ENCODE measurements around the gene FAM184A.

DNA sequence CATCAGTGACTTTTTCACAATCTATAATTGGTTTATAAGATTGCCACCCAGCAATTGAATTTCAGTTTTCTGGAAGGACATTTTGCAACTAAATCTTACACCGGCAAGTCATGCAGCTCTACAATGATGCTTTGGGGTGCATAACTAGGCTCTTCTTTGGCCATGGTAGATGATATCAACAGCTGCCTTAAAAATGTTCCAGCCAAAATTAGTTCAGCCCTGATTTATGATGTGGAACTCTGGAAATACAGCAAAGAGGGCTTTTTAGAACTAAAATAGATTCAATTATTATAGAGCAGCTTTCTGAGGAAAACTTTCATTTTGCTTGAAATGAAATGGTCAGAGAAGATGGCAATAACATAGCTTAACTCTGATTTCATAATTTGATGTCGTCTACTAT lies 125.1 kb downstream of the FAM184A start:
- no peak for TF ChIP-seq NRF1 (conservative IDR thresholded peaks at IDR 0.05; ENCODE audit: low read depth, low read length)
- no peak for TF ChIP-seq POLR2AphosphoS5 (IDR thresholded peaks at IDR 0.05; ENCODE audit: low read length)
- no peak for TF ChIP-seq BHLHE40 (IDR thresholded peaks at IDR 0.05; ENCODE audit: borderline replicate concordance in 1 of 2, low read depth in 2 of 2, low read length in 1 of 2)
- TF ChIP-seq, protein P1, sequence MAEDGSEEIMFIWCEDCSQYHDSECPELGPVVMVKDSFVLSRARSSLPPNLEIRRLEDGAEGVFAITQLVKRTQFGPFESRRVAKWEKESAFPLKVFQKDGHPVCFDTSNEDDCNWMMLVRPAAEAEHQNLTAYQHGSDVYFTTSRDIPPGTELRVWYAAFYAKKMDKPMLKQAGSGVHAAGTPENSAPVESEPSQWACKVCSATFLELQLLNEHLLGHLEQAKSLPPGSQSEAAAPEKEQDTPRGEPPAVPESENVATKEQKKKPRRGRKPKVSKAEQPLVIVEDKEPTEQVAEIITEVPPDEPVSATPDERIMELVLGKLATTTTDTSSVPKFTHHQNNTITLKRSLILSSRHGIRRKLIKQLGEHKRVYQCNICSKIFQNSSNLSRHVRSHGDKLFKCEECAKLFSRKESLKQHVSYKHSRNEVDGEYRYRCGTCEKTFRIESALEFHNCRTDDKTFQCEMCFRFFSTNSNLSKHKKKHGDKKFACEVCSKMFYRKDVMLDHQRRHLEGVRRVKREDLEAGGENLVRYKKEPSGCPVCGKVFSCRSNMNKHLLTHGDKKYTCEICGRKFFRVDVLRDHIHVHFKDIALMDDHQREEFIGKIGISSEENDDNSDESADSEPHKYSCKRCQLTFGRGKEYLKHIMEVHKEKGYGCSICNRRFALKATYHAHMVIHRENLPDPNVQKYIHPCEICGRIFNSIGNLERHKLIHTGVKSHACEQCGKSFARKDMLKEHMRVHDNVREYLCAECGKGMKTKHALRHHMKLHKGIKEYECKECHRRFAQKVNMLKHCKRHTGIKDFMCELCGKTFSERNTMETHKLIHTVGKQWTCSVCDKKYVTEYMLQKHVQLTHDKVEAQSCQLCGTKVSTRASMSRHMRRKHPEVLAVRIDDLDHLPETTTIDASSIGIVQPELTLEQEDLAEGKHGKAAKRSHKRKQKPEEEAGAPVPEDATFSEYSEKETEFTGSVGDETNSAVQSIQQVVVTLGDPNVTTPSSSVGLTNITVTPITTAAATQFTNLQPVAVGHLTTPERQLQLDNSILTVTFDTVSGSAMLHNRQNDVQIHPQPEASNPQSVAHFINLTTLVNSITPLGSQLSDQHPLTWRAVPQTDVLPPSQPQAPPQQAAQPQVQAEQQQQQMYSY (CRISPR knock-in tag; IDR thresholded peaks at IDR 0.05), result no peak
- TF ChIP-seq CEBPB (IDR thresholded peaks at IDR 0.05; ENCODE audit: borderline replicate concordance in 1 of 2, low read depth in 2 of 2, low read length in 2 of 2), result no peak
- no peak for TF ChIP-seq BRCA1 (IDR thresholded peaks at IDR 0.05; ENCODE audit: low read depth, low read length)
- TF ChIP-seq POLR2A (IDR thresholded peaks at IDR 0.05; ENCODE audit: low read depth, low read length), result no peak
- TF ChIP-seq EZH2 (IDR thresholded peaks at IDR 0.05; ENCODE audit: borderline replicate concordance, control insufficient read depth, low read depth, low read length), result no peak
- TF ChIP-seq DPF2 (IDR thresholded peaks at IDR 0.05), result no peak
- TF ChIP-seq, protein P2, sequence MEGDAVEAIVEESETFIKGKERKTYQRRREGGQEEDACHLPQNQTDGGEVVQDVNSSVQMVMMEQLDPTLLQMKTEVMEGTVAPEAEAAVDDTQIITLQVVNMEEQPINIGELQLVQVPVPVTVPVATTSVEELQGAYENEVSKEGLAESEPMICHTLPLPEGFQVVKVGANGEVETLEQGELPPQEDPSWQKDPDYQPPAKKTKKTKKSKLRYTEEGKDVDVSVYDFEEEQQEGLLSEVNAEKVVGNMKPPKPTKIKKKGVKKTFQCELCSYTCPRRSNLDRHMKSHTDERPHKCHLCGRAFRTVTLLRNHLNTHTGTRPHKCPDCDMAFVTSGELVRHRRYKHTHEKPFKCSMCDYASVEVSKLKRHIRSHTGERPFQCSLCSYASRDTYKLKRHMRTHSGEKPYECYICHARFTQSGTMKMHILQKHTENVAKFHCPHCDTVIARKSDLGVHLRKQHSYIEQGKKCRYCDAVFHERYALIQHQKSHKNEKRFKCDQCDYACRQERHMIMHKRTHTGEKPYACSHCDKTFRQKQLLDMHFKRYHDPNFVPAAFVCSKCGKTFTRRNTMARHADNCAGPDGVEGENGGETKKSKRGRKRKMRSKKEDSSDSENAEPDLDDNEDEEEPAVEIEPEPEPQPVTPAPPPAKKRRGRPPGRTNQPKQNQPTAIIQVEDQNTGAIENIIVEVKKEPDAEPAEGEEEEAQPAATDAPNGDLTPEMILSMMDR (IDR thresholded peaks at IDR 0.05 in 2 of 3, conservative IDR thresholded peaks at IDR 0.05 in 1 of 3; ENCODE audit: control insufficient read depth in 2 of 3, extremely low read depth in 1 of 3, insufficient read depth in 1 of 3, low read depth in 3 of 3, low read length in 3 of 3), result no peak
- TF ChIP-seq LARP7 (IDR thresholded peaks at IDR 0.05), result no peak

All from GM12878 (cell line).